Raji (cell line): Measurements from ENCODE around the gene SPAG17.

ENCODE experiments used
- POLR2A ChIP-seq: IDR thresholded peaks from 2 replicates; pipeline ENCODE4 v1.6.1; 2011; ENCODE audit warnings: low read depth, low read length, control low read depth; ENCODE audit not compliant: insufficient read depth

The SPAG17 gene

DNA sequence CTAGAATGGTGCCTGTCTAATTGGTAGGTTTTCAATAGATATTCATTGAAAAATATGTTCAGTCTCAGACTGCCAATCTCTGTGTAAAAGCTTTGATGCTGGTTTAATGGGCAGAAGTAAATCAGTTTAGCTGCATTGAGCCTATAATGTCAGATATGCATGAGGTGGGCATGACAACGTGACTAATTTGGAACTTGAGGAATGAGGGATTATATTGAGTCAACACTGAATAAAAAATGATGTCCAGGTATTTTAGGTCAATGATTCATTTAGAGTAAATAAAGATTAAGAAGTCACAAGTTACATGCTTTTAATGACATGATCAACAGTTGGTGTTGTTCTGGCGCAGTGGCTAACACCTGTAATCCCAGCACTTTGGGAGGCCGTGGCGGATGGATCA, 252.5 kb downstream of the SPAG17 start:
- no peak for TF ChIP-seq POLR2A

DNA sequence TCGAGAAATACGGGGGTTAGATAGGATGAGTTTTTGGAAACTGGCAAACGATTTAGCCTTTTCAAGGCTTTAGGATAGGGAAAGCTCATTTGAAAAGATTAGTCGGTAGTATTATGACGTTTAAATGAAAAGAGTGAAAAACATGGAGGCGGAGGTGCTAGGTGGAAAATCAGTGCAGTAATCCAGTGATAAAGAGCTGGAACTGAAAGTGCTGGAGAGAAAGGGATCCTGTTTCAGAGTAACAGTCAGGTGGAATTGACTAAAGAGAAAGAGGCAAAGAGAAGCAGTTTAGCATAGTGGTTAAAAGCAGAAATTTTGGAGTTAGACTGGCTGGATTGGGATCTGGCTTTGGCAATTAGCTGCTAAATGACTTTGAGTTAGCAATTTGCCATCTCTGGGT, 254.5 kb downstream of the SPAG17 start:
- no peak for TF ChIP-seq POLR2A

DNA sequence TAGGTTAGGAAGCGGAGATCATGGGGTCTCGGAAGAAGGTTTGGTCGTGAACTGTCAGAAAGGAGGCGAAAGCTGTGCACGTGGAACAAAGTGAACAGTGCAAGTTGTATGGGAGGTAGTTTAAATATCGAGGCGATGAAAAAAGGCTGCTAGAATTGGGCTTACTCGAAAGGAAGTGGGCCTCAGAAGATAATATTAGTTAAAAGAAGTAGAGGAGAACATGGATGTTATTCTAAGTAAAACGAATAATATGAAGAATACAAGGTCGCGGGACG, 254.9 kb downstream of the SPAG17 start:
- TF ChIP-seq POLR2A, result no peak

DNA sequence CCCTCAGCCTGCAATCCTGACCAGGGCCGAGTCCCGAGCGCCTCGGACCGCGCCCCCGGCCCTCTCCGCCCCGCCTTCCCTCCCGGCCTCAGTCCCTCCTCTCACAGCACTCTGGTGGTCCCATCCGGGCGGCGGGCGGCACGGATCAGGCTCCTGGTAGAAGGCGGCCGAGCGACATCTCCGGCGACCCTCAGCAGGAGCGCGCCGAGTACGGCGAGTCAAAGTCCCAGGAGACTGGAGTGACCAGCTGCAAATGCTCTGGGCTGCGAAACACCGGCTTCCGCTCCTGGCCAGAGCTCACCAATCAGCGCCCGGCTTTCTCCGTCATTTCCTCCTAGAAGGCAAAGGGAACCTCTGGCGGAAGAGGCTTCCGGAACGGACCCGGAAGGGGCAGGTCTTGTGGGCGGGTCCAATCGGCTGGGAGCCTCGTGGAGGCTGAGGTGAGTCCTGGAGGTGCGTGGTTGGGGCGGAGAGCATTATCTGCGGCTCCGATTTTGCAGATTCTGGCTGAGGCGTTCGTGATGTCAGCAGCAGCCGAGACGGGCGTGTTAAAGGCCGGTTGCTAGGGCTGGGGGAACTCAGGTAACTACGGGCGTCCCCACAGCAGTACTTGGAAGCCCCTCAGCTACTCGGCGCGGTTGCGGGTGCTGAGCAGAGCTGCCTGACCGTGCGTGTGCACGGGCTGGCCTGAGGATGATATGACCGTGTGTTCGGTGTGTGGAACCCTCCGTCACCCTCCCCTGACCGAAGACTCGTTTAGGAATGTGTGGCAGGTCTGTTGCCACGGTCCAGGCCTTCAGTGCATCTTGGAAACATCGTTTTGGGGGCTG, 255.5 kb downstream of the SPAG17 start, which contains the start of the genes GDAP2 and WDR3:
GDAP2 (minus strand) TSS at position 279 of the 830 bp plus-strand sequence. CDS start 9,264 bp downstream, outside the sequence.
WDR3 (plus strand) TSS at position 397 of the 830 bp plus-strand sequence. CDS start 3,581 bp downstream, outside the sequence.
- TF ChIP-seq POLR2A, result peak; percentile 81

DNA sequence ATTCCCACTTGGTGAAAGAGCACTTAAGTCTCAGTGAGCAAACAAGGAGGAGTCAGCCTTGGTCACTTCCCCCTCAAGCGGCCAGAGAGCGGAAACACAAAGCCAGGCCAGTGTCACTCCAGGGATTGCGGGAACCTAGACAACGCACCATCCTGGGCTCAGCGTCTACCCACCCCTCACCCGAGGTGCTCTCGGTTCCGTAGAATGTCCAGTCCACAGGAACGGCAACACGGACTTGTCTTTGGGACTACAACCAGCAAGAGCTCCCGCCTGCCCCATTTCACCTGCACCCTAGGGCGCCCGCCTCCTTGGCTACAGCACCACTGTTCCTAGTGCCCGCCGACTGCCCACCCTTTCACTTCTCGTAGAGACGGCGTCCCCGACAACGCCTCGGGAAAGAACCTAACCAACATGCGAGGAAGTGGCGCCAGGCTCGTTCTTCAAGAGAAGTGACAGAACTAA, 256.1 kb downstream of the SPAG17 start:
- no peak for TF ChIP-seq POLR2A

DNA sequence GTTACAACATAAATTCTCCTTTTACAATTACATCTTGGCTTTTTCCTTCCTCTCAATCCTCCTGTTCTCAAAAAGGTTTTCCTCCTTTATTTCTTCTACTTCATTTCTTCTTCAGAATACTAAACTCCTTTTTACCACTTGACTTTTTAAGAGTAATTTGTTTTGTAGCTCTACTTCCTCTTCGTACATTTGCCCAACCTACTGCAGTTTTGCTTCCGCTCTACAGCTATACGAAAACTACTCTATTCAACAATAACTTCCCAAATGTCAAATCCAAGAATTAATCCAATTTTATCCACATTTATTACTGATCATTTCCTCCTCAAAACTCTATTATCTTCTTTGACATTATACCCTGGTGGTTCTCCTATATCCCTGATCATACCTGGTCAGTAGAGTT, 259.0 kb downstream of the SPAG17 start:
- no peak for TF ChIP-seq POLR2A

DNA sequence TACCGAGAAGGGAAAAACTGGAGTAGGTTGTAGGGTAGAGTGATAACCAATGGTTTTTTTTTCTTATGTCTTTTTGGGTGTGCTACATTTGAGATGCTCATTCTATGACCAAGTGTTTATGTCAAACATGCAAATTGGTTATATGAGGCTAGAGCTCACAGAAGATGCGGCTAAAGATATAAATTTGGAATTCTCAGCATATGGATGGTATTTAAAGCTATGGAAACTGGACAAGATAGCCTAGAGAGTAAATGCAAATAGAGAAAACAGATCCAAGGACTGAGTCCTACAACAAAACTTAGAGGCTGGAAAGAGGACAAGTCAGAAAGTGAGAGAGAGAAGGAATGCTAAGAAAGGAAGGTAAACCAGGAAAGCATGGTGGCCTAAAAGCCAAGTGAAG, 263.0 kb downstream of the SPAG17 start:
- no peak for TF ChIP-seq POLR2A

DNA sequence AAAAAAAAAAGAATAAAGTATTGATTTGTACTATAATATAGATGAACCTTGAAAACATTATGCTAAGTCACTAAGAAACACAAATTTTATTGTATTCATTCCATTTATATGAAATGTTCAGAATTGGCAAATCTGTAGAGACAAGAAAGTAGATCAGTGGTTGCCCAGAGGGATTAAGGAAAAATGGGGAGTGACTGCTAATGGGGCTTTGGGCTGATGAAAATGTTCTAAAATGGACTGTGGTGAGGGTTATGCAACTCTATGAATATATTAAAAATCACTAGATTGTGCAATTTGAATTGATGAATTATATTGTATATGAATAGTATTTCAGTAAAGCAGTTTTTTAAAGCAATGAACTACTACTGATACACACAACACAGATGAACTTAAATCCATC, 265.7 kb downstream of the SPAG17 start:
- TF ChIP-seq POLR2A, result no peak

DNA sequence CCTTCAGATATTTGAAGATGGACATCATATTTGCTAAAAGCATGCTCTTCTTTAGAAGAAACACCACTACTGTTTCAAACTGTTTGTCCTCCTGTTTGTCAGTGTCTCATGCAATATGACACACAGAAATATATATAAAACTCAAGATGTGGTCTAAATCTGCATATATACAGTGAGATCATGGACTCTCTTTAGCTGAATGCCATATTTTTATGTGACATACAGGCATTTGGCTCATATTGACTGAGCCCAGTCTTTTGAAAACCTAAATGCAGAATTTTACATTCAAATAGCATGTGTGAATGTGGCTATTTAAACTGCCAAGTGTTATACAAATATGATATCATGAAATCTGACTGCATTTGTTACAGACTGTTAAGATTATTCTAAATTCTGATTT, 274.0 kb downstream of the SPAG17 start:
- TF ChIP-seq POLR2A, result no peak

DNA sequence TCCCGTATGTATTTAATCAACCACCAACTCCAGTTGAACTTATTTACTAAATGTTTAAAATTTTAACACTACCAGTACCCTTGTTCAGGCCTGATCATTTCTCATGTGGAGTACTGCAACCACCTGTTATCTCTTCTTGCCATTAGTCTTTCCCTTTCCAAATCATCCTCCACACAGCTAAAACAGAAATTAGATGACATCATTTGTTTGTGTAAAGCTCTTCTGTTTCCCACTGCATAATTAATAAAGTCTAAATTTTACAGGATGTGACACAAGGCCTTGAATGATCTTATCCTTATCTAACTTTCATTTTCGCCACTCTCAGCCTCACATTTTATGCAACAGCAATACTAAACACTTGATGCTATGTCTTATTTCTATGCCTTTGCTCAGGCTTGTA, 280.0 kb downstream of the SPAG17 start:
- TF ChIP-seq POLR2A, result no peak

DNA sequence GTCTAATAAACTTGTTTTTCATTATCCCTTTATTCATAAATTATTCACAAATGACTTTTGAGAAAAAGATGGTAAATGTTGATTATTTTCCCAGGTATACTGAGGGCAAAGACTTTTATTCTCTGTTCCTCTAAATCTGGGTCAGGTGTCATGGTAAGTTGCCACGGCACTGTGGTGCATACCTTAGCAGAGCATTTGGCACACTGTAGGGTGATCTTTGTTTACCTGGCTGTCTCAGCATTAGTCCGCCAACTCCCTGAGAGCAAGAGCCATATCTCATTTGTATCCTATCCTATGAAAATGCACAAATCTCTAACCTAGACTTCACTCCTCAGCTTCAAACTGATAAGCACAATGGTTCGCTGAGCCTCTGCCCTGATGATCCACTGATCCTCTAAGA, 280.5 kb downstream of the SPAG17 start:
- TF ChIP-seq POLR2A, result no peak
